Ovary (tissue), 3 donors: Measurements from ENCODE around the gene ST6GALNAC4.

Source experiments
- POLR2A ChIP-seq: fragments of 450-650 bp; IDR thresholded peaks from one replicate; pipeline ENCODE4 v1.6.1; 2017; ENCODE audit warnings: antibody characterized with exemption, mild to moderate bottlenecking, moderate library complexity
- TF ChIP-seq, protein P1 (sequence below), 3 donors: fragments of 450-650 bp in 2 of 3; fragments of 200-600 bp in 1 of 3; IDR thresholded peaks; one replicate each; pipeline versions ENCODE4 v1.5.1 to v1.8.0; 2016 to 2022; ENCODE audit warnings: antibody characterized with exemption in 3 of 3, mild to moderate bottlenecking in 1 of 3
- donor health status: DM: no; HTN: no; CAD: no.

DNA sequence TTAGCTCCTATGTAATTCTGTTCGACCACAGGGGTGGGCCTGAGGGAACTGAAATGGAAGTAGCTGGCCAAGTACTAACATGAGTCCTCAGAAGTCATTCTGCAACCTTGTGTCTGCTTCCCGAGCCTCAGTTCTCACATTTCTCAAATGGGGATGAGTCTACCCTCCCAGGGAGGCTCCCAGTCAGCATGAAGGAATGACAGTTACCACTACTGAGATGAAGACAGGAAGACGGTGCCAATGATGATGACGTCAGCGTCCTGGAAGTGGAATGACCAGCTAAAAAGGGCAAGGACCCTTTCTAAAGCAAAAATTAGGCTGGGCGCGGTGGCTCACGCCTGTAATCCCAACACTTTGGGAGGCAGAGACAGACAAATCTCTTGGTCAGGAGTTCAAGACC is 6.9 kb upstream of the ST6GALNAC4 start:
- TF ChIP-seq, protein P1, sequence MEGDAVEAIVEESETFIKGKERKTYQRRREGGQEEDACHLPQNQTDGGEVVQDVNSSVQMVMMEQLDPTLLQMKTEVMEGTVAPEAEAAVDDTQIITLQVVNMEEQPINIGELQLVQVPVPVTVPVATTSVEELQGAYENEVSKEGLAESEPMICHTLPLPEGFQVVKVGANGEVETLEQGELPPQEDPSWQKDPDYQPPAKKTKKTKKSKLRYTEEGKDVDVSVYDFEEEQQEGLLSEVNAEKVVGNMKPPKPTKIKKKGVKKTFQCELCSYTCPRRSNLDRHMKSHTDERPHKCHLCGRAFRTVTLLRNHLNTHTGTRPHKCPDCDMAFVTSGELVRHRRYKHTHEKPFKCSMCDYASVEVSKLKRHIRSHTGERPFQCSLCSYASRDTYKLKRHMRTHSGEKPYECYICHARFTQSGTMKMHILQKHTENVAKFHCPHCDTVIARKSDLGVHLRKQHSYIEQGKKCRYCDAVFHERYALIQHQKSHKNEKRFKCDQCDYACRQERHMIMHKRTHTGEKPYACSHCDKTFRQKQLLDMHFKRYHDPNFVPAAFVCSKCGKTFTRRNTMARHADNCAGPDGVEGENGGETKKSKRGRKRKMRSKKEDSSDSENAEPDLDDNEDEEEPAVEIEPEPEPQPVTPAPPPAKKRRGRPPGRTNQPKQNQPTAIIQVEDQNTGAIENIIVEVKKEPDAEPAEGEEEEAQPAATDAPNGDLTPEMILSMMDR (IDR thresholded peaks at IDR 0.05): no peak
- no peak for TF ChIP-seq POLR2A
